Measurements from ENCODE around the gene ZNF324B. TPM values are rescaled to one million over a fixed set of nuclear protein-coding genes. Genes with fewer than 3 reads are reported as not detected.
"Not testable (repeated sequence)": the region's sequence is repeated elsewhere in the genome, so short reads cannot be mapped to it uniquely, and the experiment has no call there.

Gene ZNF324B
- total RNA-seq, 1 donor from 2014 or later, result 9.9 TPM

GRCh38 chr19:58480831-58481230, 29.4 kb downstream of the ZNF324B start:
- TF ChIP-seq CTCF (IDR thresholded peaks at IDR 0.05; ENCODE audit: partially characterized antibody, unreplicated experiment), result no peak
- H3K4me3 Mint-ChIP-seq (ENCODE audit: unreplicated experiment), result no peak overlapping the region

GRCh38 chr19:58482372-58482771, 30.9 kb downstream of the ZNF324B start:
- H3K4me1 Mint-ChIP-seq (ENCODE audit: low read depth, unreplicated experiment), result no peaks in the 10 kb centered on the region

More at GRCh38 chr19:58480831-58481230, 29.4 kb downstream of the ZNF324B start:
- no peak overlapping the region for H3K27ac Mint-ChIP-seq (ENCODE audit: unreplicated experiment)
- no peaks in the 10 kb centered on the region for H3K36me3 Mint-ChIP-seq (ENCODE audit: unreplicated experiment)
- peaks cover 4% of the 10 kb centered on the region for H3K9me3 Mint-ChIP-seq (ENCODE audit: unreplicated experiment)
- peaks cover 4% of the 10 kb centered on the region for H3K4me1 Mint-ChIP-seq (ENCODE audit: low read depth, unreplicated experiment)
- H3K27me3 Mint-ChIP-seq (ENCODE audit: unreplicated experiment), result peaks cover 3% of the 10 kb centered on the region
- no peak for DNase-seq

GRCh38 chr19:58483776-58484175, 32.4 kb downstream of the ZNF324B start:
- Mint-ChIP-seq H3K4me3 (ENCODE audit: unreplicated experiment) (no peak overlapping the region), H3K27ac (ENCODE audit: unreplicated experiment) (no peak overlapping the region), H3K9me3 (ENCODE audit: unreplicated experiment) (no peaks in the 10 kb centered on the region), H3K36me3 (ENCODE audit: unreplicated experiment) (no peaks in the 10 kb centered on the region), H3K27me3 (ENCODE audit: unreplicated experiment) (no peaks in the 10 kb centered on the region), H3K4me1 (ENCODE audit: low read depth, unreplicated experiment) (no peaks in the 10 kb centered on the region)
- no peak for TF ChIP-seq CTCF (IDR thresholded peaks at IDR 0.05; ENCODE audit: partially characterized antibody, unreplicated experiment)
- DNase-seq, result no peak

More at GRCh38 chr19:58482372-58482771, 30.9 kb downstream of the ZNF324B start:
- Mint-ChIP-seq H3K9me3 (ENCODE audit: unreplicated experiment) (no peaks in the 10 kb centered on the region), H3K4me3 (ENCODE audit: unreplicated experiment) (peak overlapping the region; percentile 32), H3K27ac (ENCODE audit: unreplicated experiment) (no peak overlapping the region), H3K36me3 (ENCODE audit: unreplicated experiment) (no peaks in the 10 kb centered on the region), H3K27me3 (ENCODE audit: unreplicated experiment) (no peaks in the 10 kb centered on the region)
- DNase-seq, result no peak
- no peak for TF ChIP-seq CTCF (IDR thresholded peaks at IDR 0.05; ENCODE audit: partially characterized antibody, unreplicated experiment)

GRCh38 chr19:58484349-58484748, 32.9 kb downstream of the ZNF324B start:
- TF ChIP-seq CTCF (IDR thresholded peaks at IDR 0.05; ENCODE audit: partially characterized antibody, unreplicated experiment), result peak; percentile 34
- H3K27ac Mint-ChIP-seq (ENCODE audit: unreplicated experiment); H3K4me1 Mint-ChIP-seq (ENCODE audit: low read depth, unreplicated experiment); H3K36me3 Mint-ChIP-seq (ENCODE audit: unreplicated experiment); H3K9me3 Mint-ChIP-seq (ENCODE audit: unreplicated experiment); H3K4me3 Mint-ChIP-seq (ENCODE audit: unreplicated experiment); H3K27me3 Mint-ChIP-seq (ENCODE audit: unreplicated experiment); DNase-seq: not testable (repeated sequence)

GRCh38 chr19:58491393-58491792, 40.0 kb downstream of the ZNF324B start:
- no peak for TF ChIP-seq CTCF (IDR thresholded peaks at IDR 0.05; ENCODE audit: partially characterized antibody, unreplicated experiment)
- Mint-ChIP-seq H3K4me1 (ENCODE audit: low read depth, unreplicated experiment) (no peaks in the 10 kb centered on the region), H3K9me3 (ENCODE audit: unreplicated experiment) (peaks cover 2% of the 10 kb centered on the region), H3K4me3 (ENCODE audit: unreplicated experiment) (peak overlapping the region; percentile 30), H3K27ac (ENCODE audit: unreplicated experiment) (no peak overlapping the region), H3K36me3 (ENCODE audit: unreplicated experiment) (no peaks in the 10 kb centered on the region), H3K27me3 (ENCODE audit: unreplicated experiment) (peaks cover 4% of the 10 kb centered on the region)
- no peak for DNase-seq

Measured in glutamatergic neuron (in vitro differentiated cells).